Fibroblast of lung (primary cell): ENCODE measurements around the gene IFT122.

ENCODE experiments used
- CTCF ChIP-seq, 2 donors: IDR thresholded peaks in 1 of 2; conservative IDR thresholded peaks in 1 of 2; 1 replicate in 1 of 2; 2 replicates in 1 of 2; pipeline ENCODE4 v1.5.1; 2011 to 2012; ENCODE audit warnings: low read length in 2 of 2, control low read depth in 1 of 2, inconsistent platforms in 1 of 2, low read depth in 1 of 2, mild to moderate bottlenecking in 1 of 2
- EZH2 ChIP-seq: IDR thresholded peaks from 2 replicates; pipeline ENCODE4 v1.5.1; 2012; ENCODE audit warnings: low read length, control low read depth, mild to moderate bottlenecking; ENCODE audit errors: missing control alignments

- TF ChIP-seq CTCF (conservative IDR thresholded peaks at IDR 0.05 in 1 of 2, IDR thresholded peaks at IDR 0.05 in 1 of 2; ENCODE audit: low read depth in 1 of 2, low read length in 2 of 2) (no peak), EZH2 (no peak)
Measured at GRCh38 chr3:129425619-129426018, 14.4 kb upstream of the IFT122 start.
